GM23338 (cell line): ENCODE measurements around the gene TRMT6. TPM values are rescaled to one million over a fixed set of nuclear protein-coding genes. Genes with fewer than 3 reads are reported as not detected.

Source experiments
- ATAC-seq: fragments of 200-7000 bp; cut with Tn5 transposase; 3 replicates; pipeline ENCODE4 v1.9.1; 2020
- DNase-seq: peaks from one replicate; pipeline ENCODE4 v3.0.0-alpha.2; 2015; ENCODE audit warnings: low spot score
- H2AFZ ChIP-seq: fragments of 200-600 bp; sonication (generic); 2 replicates; pipeline ENCODE4 v1.8.0; 2016; ENCODE audit warnings: antibody characterized with exemption, mild to moderate bottlenecking, moderate library complexity
- H3F3A ChIP-seq: fragments of 200-600 bp; sonication (generic); replicated peaks from 2 replicates; pipeline ENCODE4 v1.8.0; 2017; ENCODE audit warnings: antibody characterized with exemption, mixed run types, low read depth
- H3K27ac ChIP-seq: fragments of 200-600 bp; sonication (generic); 2 replicates; pipeline ENCODE4 v1.6.1; 2016; ENCODE audit warnings: low read depth
- H3K27me3 ChIP-seq: fragments of 200-600 bp; sonication (generic); 2 replicates; pipeline ENCODE4 v1.8.0; 2016; ENCODE audit warnings: mild to moderate bottlenecking, mixed run types, moderate library complexity; ENCODE audit not compliant: insufficient read depth
- H3K36me3 ChIP-seq: fragments of 200-600 bp; sonication (generic); 2 replicates; pipeline ENCODE4 v1.8.0; 2016; ENCODE audit warnings: mild to moderate bottlenecking; ENCODE audit not compliant: insufficient read depth
- H3K4me1 ChIP-seq: fragments of 200-600 bp; sonication (generic); 2 replicates; pipeline ENCODE4 v1.8.0; 2016; ENCODE audit warnings: mild to moderate bottlenecking, moderate library complexity; ENCODE audit not compliant: insufficient read depth
- H3K4me2 ChIP-seq: fragments of 200-600 bp; sonication (generic); 2 replicates; pipeline ENCODE4 v1.7.1; 2017; ENCODE audit warnings: mixed run types
- H3K4me3 ChIP-seq: fragments of 200-600 bp; sonication (generic); 2 replicates; pipeline ENCODE4 v1.6.1; 2016; ENCODE audit warnings: mixed run types
- H3K79me2 ChIP-seq: fragments of 200-600 bp; sonication (generic); replicated peaks from 2 replicates; pipeline ENCODE4 v1.8.0; 2017; ENCODE audit warnings: mild to moderate bottlenecking; ENCODE audit not compliant: insufficient read depth
- H3K9me2 ChIP-seq: fragments of 200-600 bp; sonication (generic); 2 replicates; pipeline ENCODE4 v1.8.0; 2017; ENCODE audit not compliant: insufficient read depth
- H4K20me1 ChIP-seq: fragments of 200-600 bp; sonication (generic); replicated peaks from 2 replicates; pipeline ENCODE4 v1.8.0; 2017; ENCODE audit warnings: mild to moderate bottlenecking; ENCODE audit not compliant: insufficient read depth
- H3K27ac Mint-ChIP-seq: 2 replicates; pipeline ENCODE4 v1.8.0; 2020; ENCODE audit warnings: inconsistent platforms, mild to moderate bottlenecking, moderate library complexity, mixed read lengths
- H3K27me3 Mint-ChIP-seq: 3 replicates; pipeline ENCODE4 v1.8.0; 2022; ENCODE audit warnings: low read depth, mild to moderate bottlenecking, moderate library complexity, mixed read lengths, inconsistent platforms; ENCODE audit not compliant: insufficient read depth, poor library complexity
- H3K36me3 Mint-ChIP-seq: 3 replicates; pipeline ENCODE4 v1.8.0; 2021; ENCODE audit warnings: low read depth, mild to moderate bottlenecking, inconsistent platforms, moderate library complexity, mixed read lengths
- H3K4me1 Mint-ChIP-seq: 3 replicates; pipeline ENCODE4 v1.8.0; 2020; ENCODE audit warnings: mild to moderate bottlenecking, inconsistent platforms, mixed read lengths
- H3K4me3 Mint-ChIP-seq: 3 replicates; pipeline ENCODE4 v1.8.0; 2021; ENCODE audit warnings: moderate library complexity, mild to moderate bottlenecking, inconsistent platforms, mixed read lengths
- H3K9me3 Mint-ChIP-seq: 3 replicates; pipeline ENCODE4 v1.8.0; 2020; ENCODE audit warnings: moderate library complexity, mild to moderate bottlenecking, inconsistent platforms, mixed read lengths
- CREB1 ChIP-seq: fragments of 250-450 bp; sonication (Bioruptor Pico); IDR thresholded peaks from 2 replicates; pipeline ENCODE4 v1.5.0; 2020; ENCODE audit warnings: low read depth, mild to moderate bottlenecking, moderate library complexity
- EZH2 ChIP-seq: fragments of 200-600 bp; sonication (generic); IDR thresholded peaks from one replicate; pipeline ENCODE4 v1.8.0; 2017; ENCODE audit warnings: antibody characterized with exemption, mild to moderate bottlenecking, low read depth; ENCODE audit not compliant: unreplicated experiment
- EZH2phosphoT487 ChIP-seq: fragments of 200-600 bp; sonication (generic); IDR thresholded peaks from one replicate; pipeline ENCODE4 v1.8.1; 2018; ENCODE audit warnings: antibody characterized with exemption; ENCODE audit not compliant: unreplicated experiment
- JUNB ChIP-seq: IDR thresholded peaks from one replicate; pipeline ENCODE4 v1.6.1; 2016; ENCODE audit warnings: antibody characterized with exemption; ENCODE audit not compliant: unreplicated experiment
- REST ChIP-seq: IDR thresholded peaks from one replicate; pipeline ENCODE4 v1.6.1; 2018; ENCODE audit warnings: antibody characterized with exemption; ENCODE audit not compliant: unreplicated experiment
- STAT1 ChIP-seq: IDR thresholded peaks from one replicate; pipeline ENCODE4 v1.6.1; 2016; ENCODE audit warnings: antibody characterized with exemption; ENCODE audit not compliant: unreplicated experiment
- ZNF114 ChIP-seq: fragments of 250-450 bp; sonication (Bioruptor Pico); IDR thresholded peaks from 2 replicates; pipeline ENCODE4 v1.5.0; 2020; ENCODE audit warnings: mild to moderate bottlenecking, moderate library complexity
- ZNF331 ChIP-seq: fragments of 250-450 bp; sonication (Bioruptor Pico); IDR thresholded peaks from 2 replicates; pipeline ENCODE4 v1.5.0; 2020; ENCODE audit warnings: low read depth, mild to moderate bottlenecking, moderate library complexity
- ZNF462 ChIP-seq: fragments of 250-450 bp; sonication (Bioruptor Pico); IDR thresholded peaks from 2 replicates; pipeline ENCODE4 v1.5.0; 2020; ENCODE audit warnings: mild to moderate bottlenecking, moderate library complexity
- polyA plus RNA-seq: library from polyadenylated mRNA; unstranded; fragments of >200 nt; fragmentation: Nextera tagmentation; extraction: Ambion mirVana; gene quantifications from 2 replicates; pipeline ENCODE4 v1.2.1, GENCODE V29; 2016
- total RNA-seq: library from RNA; depleted of rRNA; stranded (reverse); fragments of >200 nt; shearing (Covaris generic); gene quantifications from 2 replicates; pipeline ENCODE4 v1.2.3, GENCODE V29; 2014

TRMT6 gene
- total and polyA plus RNA-seq, 2 experiments from 2014 or later: 15.5 to 26.3 TPM

GRCh38 chr20:5973172-5973571, 22.8 kb upstream of the TRMT6 start (continued):
- TF ChIP-seq REST: no peak
- TF ChIP-seq ZNF114: no peak
- TF ChIP-seq EZH2: no peak
- TF ChIP-seq ZNF331 (CRISPR knock-in tag): no peak
- TF ChIP-seq EZH2phosphoT487: no peak

GRCh38 chr20:5971203-5971602, 20.9 kb upstream of the TRMT6 start:
- peaks cover 46% of the 10 kb centered on the region for H3K27me3 Mint-ChIP-seq
- peaks cover 21% of the 10 kb centered on the region for H3K36me3 ChIP-seq
- H3K4me2 ChIP-seq: no peak overlapping the region; the same call in 1 of the 2 replicates
- no peaks in the 10 kb centered on the region for H3K9me3 Mint-ChIP-seq
- DNase-seq: peak; percentile 72
- 0 out of 3 replicates have a peak overlapping the region, but pooled peaks have one; percentile 7 for H3K4me3 Mint-ChIP-seq
- no peaks in the 10 kb centered on the region for H3K79me2 ChIP-seq
- H3K9me2 ChIP-seq: no peaks in the 10 kb centered on the region
- H3K4me1 Mint-ChIP-seq: peaks cover 15% of the 10 kb centered on the region
- ATAC-seq: peak; percentile 51
- H3K27ac Mint-ChIP-seq: no peak overlapping the region
- H3K36me3 Mint-ChIP-seq: peaks cover 82% of the 10 kb centered on the region
- H2AFZ ChIP-seq: no peak overlapping the region
- no peak overlapping the region for H3K4me3 ChIP-seq
- peaks cover 48% of the 10 kb centered on the region for H3K27me3 ChIP-seq
- no peak overlapping the region for H3K27ac ChIP-seq
- H4K20me1 ChIP-seq: peaks cover 50% of the 10 kb centered on the region
- H3F3A ChIP-seq: no peaks in the 10 kb centered on the region
- peaks cover 4% of the 10 kb centered on the region; the same call in 1 of the 2 replicates for H3K4me1 ChIP-seq
- TF ChIP-seq EZH2 (no peak), CREB1 (CRISPR knock-in tag) (no peak), JUNB (no peak), ZNF114 (no peak), ZNF331 (CRISPR knock-in tag) (no peak), EZH2phosphoT487 (no peak), STAT1 (no peak), REST (no peak), ZNF462 (no peak)
